GM20000 (cell line): ENCODE data around the gene HOMEZ.
"Not testable (repeated sequence)": the region's sequence is repeated elsewhere in the genome, so short reads cannot be mapped to it uniquely, and the experiment has no call there.

Experiments
- DNase-seq: peaks from one replicate; pipeline ENCODE4 v3.0.0; 2012; ENCODE audit warnings: low spot score
- TF ChIP-seq, protein P1 (sequence below): IDR thresholded peaks from 2 replicates; pipeline ENCODE4 v1.5.1; 2012; ENCODE audit warnings: mild to moderate bottlenecking, control low read depth; ENCODE audit errors: extremely low read depth, missing control alignments

HOMEZ gene

DNA sequence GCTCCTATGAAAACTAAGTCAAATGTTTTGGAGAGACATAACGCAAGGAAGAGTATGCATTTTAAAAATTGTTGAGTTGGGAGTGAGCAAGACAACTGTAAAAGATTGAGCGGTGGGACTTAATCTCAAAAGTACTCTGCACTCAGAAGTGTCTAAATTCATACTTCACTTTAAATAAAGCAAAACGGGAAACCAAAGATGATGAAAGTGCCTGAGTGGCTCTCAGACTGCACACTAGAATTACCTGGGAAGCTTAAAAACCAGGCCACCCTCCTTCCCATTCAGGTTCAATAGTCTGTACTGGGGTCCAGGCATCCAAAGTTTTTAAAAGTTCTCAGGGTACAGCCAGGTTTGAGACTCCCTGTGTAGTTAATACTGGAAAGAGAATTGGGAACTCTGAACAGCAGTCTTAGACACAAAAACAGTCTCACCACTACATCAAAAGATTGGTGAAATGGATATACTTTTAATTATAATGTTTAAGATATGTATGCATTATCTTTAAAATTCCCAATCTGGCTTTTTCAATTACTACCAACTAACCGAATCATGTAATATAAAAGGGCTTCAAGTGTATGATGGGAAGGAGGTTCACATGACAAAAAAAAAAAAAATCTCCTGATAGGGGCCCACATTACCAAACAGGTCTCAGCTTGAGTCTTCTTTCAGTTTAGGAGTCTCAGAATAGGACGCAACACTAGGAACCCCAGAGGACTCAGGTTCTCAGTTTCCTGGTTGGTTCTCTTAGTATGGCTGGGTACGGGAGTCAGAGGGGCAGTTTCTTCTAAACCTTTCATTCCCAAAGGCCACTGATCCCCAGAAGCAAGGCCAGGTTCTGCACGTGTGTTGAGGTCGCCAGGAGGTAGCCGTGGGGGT, 1.0 kb downstream of the HOMEZ start:
- DNase-seq = peak; percentile 62
- TF ChIP-seq, protein P1, sequence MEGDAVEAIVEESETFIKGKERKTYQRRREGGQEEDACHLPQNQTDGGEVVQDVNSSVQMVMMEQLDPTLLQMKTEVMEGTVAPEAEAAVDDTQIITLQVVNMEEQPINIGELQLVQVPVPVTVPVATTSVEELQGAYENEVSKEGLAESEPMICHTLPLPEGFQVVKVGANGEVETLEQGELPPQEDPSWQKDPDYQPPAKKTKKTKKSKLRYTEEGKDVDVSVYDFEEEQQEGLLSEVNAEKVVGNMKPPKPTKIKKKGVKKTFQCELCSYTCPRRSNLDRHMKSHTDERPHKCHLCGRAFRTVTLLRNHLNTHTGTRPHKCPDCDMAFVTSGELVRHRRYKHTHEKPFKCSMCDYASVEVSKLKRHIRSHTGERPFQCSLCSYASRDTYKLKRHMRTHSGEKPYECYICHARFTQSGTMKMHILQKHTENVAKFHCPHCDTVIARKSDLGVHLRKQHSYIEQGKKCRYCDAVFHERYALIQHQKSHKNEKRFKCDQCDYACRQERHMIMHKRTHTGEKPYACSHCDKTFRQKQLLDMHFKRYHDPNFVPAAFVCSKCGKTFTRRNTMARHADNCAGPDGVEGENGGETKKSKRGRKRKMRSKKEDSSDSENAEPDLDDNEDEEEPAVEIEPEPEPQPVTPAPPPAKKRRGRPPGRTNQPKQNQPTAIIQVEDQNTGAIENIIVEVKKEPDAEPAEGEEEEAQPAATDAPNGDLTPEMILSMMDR = no peak

DNA sequence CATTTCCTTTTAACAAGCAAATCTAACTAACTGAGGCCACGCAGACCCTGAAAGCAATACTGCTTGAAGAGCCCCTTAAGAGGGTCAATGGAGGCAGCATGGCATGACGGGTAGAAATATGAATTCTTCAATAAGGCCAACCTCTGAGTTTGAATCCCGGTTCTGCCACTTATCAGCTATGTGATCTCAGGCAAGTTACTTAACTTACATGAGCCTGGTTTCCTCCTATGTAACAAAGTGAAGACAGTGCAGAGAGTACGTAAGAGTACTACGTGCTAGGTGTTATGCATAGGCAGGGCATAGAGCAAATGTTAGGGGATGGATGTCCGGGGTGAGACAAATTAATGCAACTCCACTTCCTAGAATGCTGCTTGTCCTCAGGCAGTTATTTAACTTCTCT, 4.7 kb downstream of the HOMEZ start:
- TF ChIP-seq, protein P1 = no peak
- DNase-seq = no peak

DNA sequence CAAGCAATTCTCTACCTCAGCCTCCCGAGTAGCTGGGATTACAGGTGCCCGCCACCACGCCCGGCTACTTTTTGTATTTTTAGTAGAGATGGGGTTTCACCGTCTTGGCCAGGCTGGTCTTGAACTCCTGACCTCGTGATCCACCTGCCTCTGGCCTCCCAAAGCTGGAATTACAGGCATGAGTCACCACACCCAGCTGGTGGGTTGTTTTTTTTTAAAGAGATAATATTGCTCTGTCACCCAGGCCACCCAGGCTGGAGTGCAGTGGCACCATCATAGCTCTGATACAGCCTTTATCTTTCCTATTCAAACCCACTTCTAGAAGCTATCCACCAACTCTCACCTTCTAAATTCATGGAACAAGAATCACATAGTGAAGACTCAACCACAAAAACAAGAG, 8.0 kb downstream of the HOMEZ start:
- DNase-seq = not testable (repeated sequence)

DNA sequence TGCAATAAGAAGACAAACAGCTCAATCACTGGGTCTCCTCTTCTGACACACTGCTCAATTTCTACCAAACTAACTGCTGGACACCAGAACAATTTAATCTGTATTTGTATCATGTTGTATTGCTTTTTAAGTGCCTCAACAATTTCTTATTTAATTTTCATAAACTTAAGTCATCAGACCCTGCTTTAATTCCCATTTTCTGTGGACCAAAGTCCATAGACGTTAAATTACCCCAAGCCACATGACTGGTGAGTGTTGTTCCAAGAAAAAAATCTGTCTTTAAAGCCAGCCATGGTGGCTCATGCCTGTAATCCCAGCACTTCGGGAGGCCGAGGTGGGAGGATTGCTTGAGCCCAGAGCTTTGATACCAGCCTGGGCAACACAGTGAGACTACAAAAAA, 8.7 kb downstream of the HOMEZ start:
- DNase-seq = no peak
- TF ChIP-seq, protein P1 = no peak

DNA sequence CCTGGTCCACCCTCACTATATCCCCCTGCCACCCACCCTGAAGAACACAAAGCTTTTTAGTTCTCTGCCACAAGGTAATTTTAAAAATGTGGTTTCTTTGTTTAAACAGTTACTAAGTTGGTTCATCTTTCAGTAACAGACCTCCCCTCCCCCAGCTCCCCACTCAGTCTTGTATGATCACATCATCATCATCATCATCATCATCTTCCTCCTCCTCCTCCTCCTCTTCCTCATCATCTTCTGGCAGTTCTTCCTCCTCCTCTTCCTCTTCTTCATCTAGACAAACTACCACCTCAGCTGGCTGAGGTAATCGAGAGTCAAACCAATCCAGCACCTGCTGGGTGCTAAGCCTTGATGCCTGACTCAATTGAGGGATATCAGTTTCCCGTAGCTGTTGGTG, 10.5 kb downstream of the HOMEZ start:
- no peak for DNase-seq

GRCh38 chr14:23269193-23269592, 16.7 kb downstream of the HOMEZ start:
- no peak for DNase-seq
- TF ChIP-seq, protein P1 = no peak

More for the DNA sequence above, 10.5 kb downstream of the HOMEZ start:
- TF ChIP-seq, protein P1 = no peak

DNA sequence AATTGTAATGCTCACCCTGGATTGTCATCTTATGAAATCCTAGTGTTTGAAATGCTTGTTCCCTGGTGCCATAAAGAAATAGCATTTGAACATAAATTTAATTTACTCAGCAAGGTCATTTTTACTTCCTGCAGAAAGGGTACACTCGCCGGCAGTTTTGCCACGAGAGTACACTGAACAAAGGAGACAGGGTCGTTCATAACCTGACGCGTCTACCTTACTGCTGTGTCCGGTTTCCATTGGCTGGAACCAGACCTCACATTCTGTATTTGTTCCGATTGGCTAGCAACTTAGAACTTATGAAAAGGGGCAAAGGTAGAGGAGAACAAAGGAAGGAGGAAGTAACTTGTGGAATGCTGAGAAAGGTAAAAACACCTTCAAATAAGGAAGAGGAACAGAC, 25.1 kb downstream of the HOMEZ start:
- DNase-seq = not testable (repeated sequence)

DNA sequence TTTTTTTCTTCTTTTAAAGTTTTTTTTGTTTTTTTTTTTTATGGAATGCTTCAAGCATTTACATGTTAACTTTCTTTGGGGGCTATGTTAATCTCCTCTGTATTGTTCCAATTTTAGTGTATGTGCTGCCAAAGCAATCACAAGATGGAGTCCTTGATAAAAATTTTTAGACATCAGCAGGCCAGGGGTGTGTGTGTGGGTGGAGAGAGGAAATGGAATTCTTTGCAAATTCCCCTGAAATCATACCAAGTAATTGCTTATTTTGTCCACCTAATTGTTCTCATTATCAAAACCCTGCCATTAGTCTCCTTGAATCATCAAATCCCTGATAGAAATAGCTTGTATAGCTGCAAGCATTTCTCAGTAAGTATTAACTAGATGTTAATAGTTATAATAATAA, 26.5 kb downstream of the HOMEZ start:
- DNase-seq = no peak
- TF ChIP-seq, protein P1 = no peak
